ENCODE data around the gene TDP1. TPM values are rescaled to one million over a fixed set of nuclear protein-coding genes. Genes with fewer than 3 reads are reported as not detected.

Gene TDP1
- total and polyA plus RNA-seq, 2 of the 13 experiments (the other 11 are each of a cell fraction or from before 2014, with no cell fraction given), result 16.4 to 31.2 TPM

DNA sequence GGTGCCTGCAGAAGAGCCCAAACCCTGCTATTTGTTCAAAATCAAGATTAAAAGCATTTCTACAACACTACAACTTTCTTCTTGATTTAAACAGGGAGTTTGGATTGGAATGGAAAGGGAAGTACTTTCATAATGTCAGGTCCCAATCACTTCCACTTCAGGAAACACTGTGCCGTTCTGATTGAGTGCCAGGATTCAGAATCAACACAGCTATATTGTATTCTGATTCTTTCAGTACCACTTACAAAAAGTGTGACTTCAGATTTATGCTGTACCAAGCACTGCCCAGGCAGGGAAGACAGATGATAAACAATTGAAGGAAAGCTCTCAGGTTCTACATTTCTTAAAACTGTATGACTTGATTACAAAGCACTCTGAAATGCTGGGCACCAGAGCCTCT is 3.2 kb downstream of the TDP1 start:
- Histone ChIP-seq H3K4me1 (ENCODE audit: insufficient read depth, low read length) (peaks cover 39% of the 10 kb centered on the region), H3K36me3 (replicated peaks in 1 of 2; ENCODE audit: control insufficient read depth in 1 of 2, insufficient read depth in 2 of 2, low read length in 2 of 2) (peaks cover 4 to 16% of the 10 kb centered on the region in 2 experiments; a peak in 4 of 5 replicates), H3K9me3 (ENCODE audit: low read length) (no peaks in the 10 kb centered on the region), H3K79me2 (ENCODE audit: insufficient read depth, low read length) (peaks cover 23% of the 10 kb centered on the region), H3K4me3 (replicated peaks in 1 of 3; ENCODE audit: insufficient read depth in 1 of 3, low read depth in 2 of 3, low read length in 3 of 3) (no peak overlapping the region), H3K4me2 (ENCODE audit: low read depth, low read length) (no peak overlapping the region), H3K27ac (ENCODE audit: extremely low read length, insufficient read depth, low read length) (no peak overlapping the region), H3K9ac (ENCODE audit: insufficient read depth, low read depth, low read length) (no peak overlapping the region), H3K27me3 (ENCODE audit: control insufficient read depth in 1 of 2, insufficient read depth in 2 of 2, low read length in 2 of 2) (no peaks in the 10 kb centered on the region; a peak in 1 of 5 replicates), H2AFZ (ENCODE audit: low read length) (no peak overlapping the region), H4K20me1 (ENCODE audit: insufficient read depth, low read length) (no peaks in the 10 kb centered on the region)
- 100% methylated on average over 1 of the region's 1 CpG for WGBS (ENCODE audit: low lambda C conversion rate)
- DNase-seq (ENCODE audit: low spot score), result no peak
- no peak for FAIRE-seq
- in situ Hi-C loops (cut with HindIII; ENCODE audit: extremely low pct_ligation_motif_present, low pct_unique_long_range_greater_than_20kb) (loop anchor here (25.0 kb wide), 1 partner anchor 278 kb away; no protein-coding TSS in a partner anchor), intact Hi-C loops (cut with micrococcal nuclease; ENCODE audit: unreplicated experiment) (no loop called here)
- BruUV-seq (replicated peaks), result no TSS peak
- no peak for ATAC-seq
- TF ChIP-seq ZSCAN31 (CRISPR knock-in tag; IDR thresholded peaks at IDR 0.05; ENCODE audit: low read depth) (no peak), ZNF768 (CRISPR knock-in tag; IDR thresholded peaks at IDR 0.05) (no peak), RBFOX2 (IDR thresholded peaks at IDR 0.05; ENCODE audit: low read depth, low read length) (no peak), ZNF83 (CRISPR knock-in tag; IDR thresholded peaks at IDR 0.05; ENCODE audit: borderline replicate concordance) (no peak), KAT2B (IDR thresholded peaks at IDR 0.05; ENCODE audit: borderline replicate concordance, low read depth, low read length) (no peak), KLF6 (CRISPR knock-in tag; IDR thresholded peaks at IDR 0.05) (no peak), TAF1 (CRISPR knock-in tag; IDR thresholded peaks at IDR 0.05) (no peak), NR2C2 (CRISPR knock-in tag; IDR thresholded peaks at IDR 0.05; ENCODE audit: borderline replicate concordance) (no peak), ZNF274 (CRISPR knock-in tag; IDR thresholded peaks at IDR 0.05) (no peak), ARID2 (CRISPR knock-in tag; IDR thresholded peaks at IDR 0.05; ENCODE audit: borderline replicate concordance) (no peak), KDM5A (IDR thresholded peaks at IDR 0.05; ENCODE audit: borderline replicate concordance, low read length) (no peak), ZNF549 (CRISPR knock-in tag; IDR thresholded peaks at IDR 0.05) (no peak), ASH2L (IDR thresholded peaks at IDR 0.05; ENCODE audit: insufficient read length, low read depth, low read length) (no peak), MYC (CRISPR knock-in tag; IDR thresholded peaks at IDR 0.05; ENCODE audit: borderline replicate concordance) (no peak), SMC3 (IDR thresholded peaks at IDR 0.05; ENCODE audit: low read length) (no peak), RAD21 (CRISPR knock-in tag; IDR thresholded peaks at IDR 0.05) (no peak), ZNF326 (CRISPR knock-in tag; IDR thresholded peaks at IDR 0.05; ENCODE audit: borderline replicate concordance) (no peak)
- TF ChIP-seq, protein P1, sequence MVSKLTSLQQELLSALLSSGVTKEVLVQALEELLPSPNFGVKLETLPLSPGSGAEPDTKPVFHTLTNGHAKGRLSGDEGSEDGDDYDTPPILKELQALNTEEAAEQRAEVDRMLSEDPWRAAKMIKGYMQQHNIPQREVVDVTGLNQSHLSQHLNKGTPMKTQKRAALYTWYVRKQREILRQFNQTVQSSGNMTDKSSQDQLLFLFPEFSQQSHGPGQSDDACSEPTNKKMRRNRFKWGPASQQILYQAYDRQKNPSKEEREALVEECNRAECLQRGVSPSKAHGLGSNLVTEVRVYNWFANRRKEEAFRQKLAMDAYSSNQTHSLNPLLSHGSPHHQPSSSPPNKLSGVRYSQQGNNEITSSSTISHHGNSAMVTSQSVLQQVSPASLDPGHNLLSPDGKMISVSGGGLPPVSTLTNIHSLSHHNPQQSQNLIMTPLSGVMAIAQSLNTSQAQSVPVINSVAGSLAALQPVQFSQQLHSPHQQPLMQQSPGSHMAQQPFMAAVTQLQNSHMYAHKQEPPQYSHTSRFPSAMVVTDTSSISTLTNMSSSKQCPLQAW (CRISPR knock-in tag; IDR thresholded peaks at IDR 0.05), result no peak
- TF ChIP-seq, protein P2, sequence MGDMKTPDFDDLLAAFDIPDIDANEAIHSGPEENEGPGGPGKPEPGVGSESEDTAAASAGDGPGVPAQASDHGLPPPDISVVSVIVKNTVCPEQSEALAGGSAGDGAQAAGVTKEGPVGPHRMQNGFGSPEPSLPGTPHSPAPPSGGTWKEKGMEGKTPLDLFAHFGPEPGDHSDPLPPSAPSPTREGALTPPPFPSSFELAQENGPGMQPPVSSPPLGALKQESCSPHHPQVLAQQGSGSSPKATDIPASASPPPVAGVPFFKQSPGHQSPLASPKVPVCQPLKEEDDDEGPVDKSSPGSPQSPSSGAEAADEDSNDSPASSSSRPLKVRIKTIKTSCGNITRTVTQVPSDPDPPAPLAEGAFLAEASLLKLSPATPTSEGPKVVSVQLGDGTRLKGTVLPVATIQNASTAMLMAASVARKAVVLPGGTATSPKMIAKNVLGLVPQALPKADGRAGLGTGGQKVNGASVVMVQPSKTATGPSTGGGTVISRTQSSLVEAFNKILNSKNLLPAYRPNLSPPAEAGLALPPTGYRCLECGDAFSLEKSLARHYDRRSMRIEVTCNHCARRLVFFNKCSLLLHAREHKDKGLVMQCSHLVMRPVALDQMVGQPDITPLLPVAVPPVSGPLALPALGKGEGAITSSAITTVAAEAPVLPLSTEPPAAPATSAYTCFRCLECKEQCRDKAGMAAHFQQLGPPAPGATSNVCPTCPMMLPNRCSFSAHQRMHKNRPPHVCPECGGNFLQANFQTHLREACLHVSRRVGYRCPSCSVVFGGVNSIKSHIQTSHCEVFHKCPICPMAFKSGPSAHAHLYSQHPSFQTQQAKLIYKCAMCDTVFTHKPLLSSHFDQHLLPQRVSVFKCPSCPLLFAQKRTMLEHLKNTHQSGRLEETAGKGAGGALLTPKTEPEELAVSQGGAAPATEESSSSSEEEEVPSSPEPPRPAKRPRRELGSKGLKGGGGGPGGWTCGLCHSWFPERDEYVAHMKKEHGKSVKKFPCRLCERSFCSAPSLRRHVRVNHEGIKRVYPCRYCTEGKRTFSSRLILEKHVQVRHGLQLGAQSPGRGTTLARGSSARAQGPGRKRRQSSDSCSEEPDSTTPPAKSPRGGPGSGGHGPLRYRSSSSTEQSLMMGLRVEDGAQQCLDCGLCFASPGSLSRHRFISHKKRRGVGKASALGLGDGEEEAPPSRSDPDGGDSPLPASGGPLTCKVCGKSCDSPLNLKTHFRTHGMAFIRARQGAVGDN (CRISPR knock-in tag; IDR thresholded peaks at IDR 0.05), result no peak
- TF ChIP-seq, protein P3, sequence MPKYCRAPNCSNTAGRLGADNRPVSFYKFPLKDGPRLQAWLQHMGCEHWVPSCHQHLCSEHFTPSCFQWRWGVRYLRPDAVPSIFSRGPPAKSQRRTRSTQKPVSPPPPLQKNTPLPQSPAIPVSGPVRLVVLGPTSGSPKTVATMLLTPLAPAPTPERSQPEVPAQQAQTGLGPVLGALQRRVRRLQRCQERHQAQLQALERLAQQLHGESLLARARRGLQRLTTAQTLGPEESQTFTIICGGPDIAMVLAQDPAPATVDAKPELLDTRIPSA (CRISPR knock-in tag; IDR thresholded peaks at IDR 0.05; ENCODE audit: borderline replicate concordance), result no peak
- ChIA-PET CTCF (ENCODE audit: low intra/inter-chr PET ratio, low total read pairs) (no interaction called here), POLR2A (no interaction called here)

Measured in HepG2 (cell line).